Measurements from ENCODE around the gene PDE7B.
A peak's percentile ranks its signal among the peaks of the same experiment; 100 is the strongest.

PDE7B gene

GRCh38 chr6:135871296-135871695 is 19.8 kb downstream of the PDE7B start:
- peaks cover 38% of the 10 kb centered on the region for H3K4me1 ChIP-seq (ENCODE audit: control insufficient read depth, insufficient read depth, low read length)
- H3K4me2 ChIP-seq (ENCODE audit: low read length) = peak overlapping the region; percentile 15
- no peaks in the 10 kb centered on the region for H3K36me3 ChIP-seq (ENCODE audit: insufficient read depth, low read length)
- H3K9me3 ChIP-seq (replicated peaks; ENCODE audit: low read length) = no peaks in the 10 kb centered on the region
- no peaks in the 10 kb centered on the region for H3K27me3 ChIP-seq (ENCODE audit: control insufficient read depth, insufficient read depth, low read length)
- no peak overlapping the region for H3K9ac ChIP-seq (ENCODE audit: low read depth, low read length)
- no peak overlapping the region for H3K4me3 ChIP-seq (ENCODE audit: low read length)

GRCh38 chr6:135871878-135872277 is 20.4 kb downstream of the PDE7B start:
- peaks cover 38% of the 10 kb centered on the region for H3K4me1 ChIP-seq (ENCODE audit: control insufficient read depth, insufficient read depth, low read length)
- H3K9ac ChIP-seq (ENCODE audit: low read depth, low read length) = no peak overlapping the region
- no peaks in the 10 kb centered on the region for H3K27me3 ChIP-seq (ENCODE audit: control insufficient read depth, insufficient read depth, low read length)
- H3K36me3 ChIP-seq (ENCODE audit: insufficient read depth, low read length) = no peaks in the 10 kb centered on the region
- no peak overlapping the region for H3K4me3 ChIP-seq (ENCODE audit: low read length)
- peak overlapping the region; percentile 15 for H3K4me2 ChIP-seq (ENCODE audit: low read length)
- H3K9me3 ChIP-seq (replicated peaks; ENCODE audit: low read length) = no peaks in the 10 kb centered on the region

- no peaks in the 10 kb centered on the region for H3K36me3 ChIP-seq (ENCODE audit: insufficient read depth, low read length)
- no peak overlapping the region for H3K4me2 ChIP-seq (ENCODE audit: low read length)
- H3K9ac ChIP-seq (ENCODE audit: low read depth, low read length) = no peak overlapping the region
- no peak overlapping the region for H3K4me3 ChIP-seq (ENCODE audit: low read length)
- H3K9me3 ChIP-seq (replicated peaks; ENCODE audit: low read length) = no peaks in the 10 kb centered on the region
- peaks cover 41% of the 10 kb centered on the region for H3K4me1 ChIP-seq (ENCODE audit: control insufficient read depth, insufficient read depth, low read length)
- no peaks in the 10 kb centered on the region for H3K27me3 ChIP-seq (ENCODE audit: control insufficient read depth, insufficient read depth, low read length)
These were observed 23.9 kb downstream of the PDE7B start for GRCh38 chr6:135875446-135875845.

- Histone ChIP-seq H3K4me2 (ENCODE audit: low read length) (no peak overlapping the region), H3K36me3 (ENCODE audit: insufficient read depth, low read length) (no peaks in the 10 kb centered on the region), H3K4me3 (ENCODE audit: low read length) (no peak overlapping the region), H3K9ac (ENCODE audit: low read depth, low read length) (no peak overlapping the region), H3K4me1 (ENCODE audit: control insufficient read depth, insufficient read depth, low read length) (peaks cover 41% of the 10 kb centered on the region), H3K9me3 (replicated peaks; ENCODE audit: low read length) (no peaks in the 10 kb centered on the region), H3K27me3 (ENCODE audit: control insufficient read depth, insufficient read depth, low read length) (no peaks in the 10 kb centered on the region)
These were observed 24.6 kb downstream of the PDE7B start for GRCh38 chr6:135876058-135876457.

- Histone ChIP-seq H3K9ac (ENCODE audit: low read depth, low read length) (no peak overlapping the region), H3K9me3 (replicated peaks; ENCODE audit: low read length) (no peaks in the 10 kb centered on the region), H3K27me3 (ENCODE audit: control insufficient read depth, insufficient read depth, low read length) (no peaks in the 10 kb centered on the region), H3K4me3 (ENCODE audit: low read length) (no peak overlapping the region), H3K36me3 (ENCODE audit: insufficient read depth, low read length) (no peaks in the 10 kb centered on the region), H3K4me2 (ENCODE audit: low read length) (no peak overlapping the region), H3K4me1 (ENCODE audit: control insufficient read depth, insufficient read depth, low read length) (peaks cover 27% of the 10 kb centered on the region)
These were observed 26.2 kb downstream of the PDE7B start for GRCh38 chr6:135877666-135878065.

GRCh38 chr6:135880066-135880972 is 28.8 kb downstream of the PDE7B start:
- Histone ChIP-seq H3K4me1 (ENCODE audit: control insufficient read depth, insufficient read depth, low read length) (peaks cover 33% of the 10 kb centered on the region), H3K9ac (ENCODE audit: low read depth, low read length) (peak overlapping the region; percentile 68), H3K4me2 (ENCODE audit: low read length) (peak overlapping the region; percentile 80), H3K4me3 (ENCODE audit: low read length) (peak overlapping the region; percentile 54), H3K9me3 (replicated peaks; ENCODE audit: low read length) (no peaks in the 10 kb centered on the region), H3K27me3 (ENCODE audit: control insufficient read depth, insufficient read depth, low read length) (no peaks in the 10 kb centered on the region), H3K36me3 (ENCODE audit: insufficient read depth, low read length) (no peaks in the 10 kb centered on the region)

GRCh38 chr6:135883045-135883444 is 31.5 kb downstream of the PDE7B start:
- Histone ChIP-seq H3K36me3 (ENCODE audit: insufficient read depth, low read length) (no peaks in the 10 kb centered on the region), H3K9ac (ENCODE audit: low read depth, low read length) (no peak overlapping the region), H3K4me2 (ENCODE audit: low read length) (no peak overlapping the region), H3K9me3 (replicated peaks; ENCODE audit: low read length) (no peaks in the 10 kb centered on the region), H3K4me1 (ENCODE audit: control insufficient read depth, insufficient read depth, low read length) (peaks cover 26% of the 10 kb centered on the region), H3K27me3 (ENCODE audit: control insufficient read depth, insufficient read depth, low read length) (no peaks in the 10 kb centered on the region), H3K4me3 (ENCODE audit: low read length) (no peak overlapping the region)

- no peaks in the 10 kb centered on the region for H3K9me3 ChIP-seq (replicated peaks; ENCODE audit: low read length)
- no peaks in the 10 kb centered on the region for H3K27me3 ChIP-seq (ENCODE audit: control insufficient read depth, insufficient read depth, low read length)
- no peak overlapping the region for H3K4me2 ChIP-seq (ENCODE audit: low read length)
These were observed 32.0 kb downstream of the PDE7B start for GRCh38 chr6:135883536-135883935.

GRCh38 chr6:135884136-135884535 is 32.6 kb downstream of the PDE7B start:
- H3K9me3 ChIP-seq (replicated peaks; ENCODE audit: low read length) = no peaks in the 10 kb centered on the region
- H3K27me3 ChIP-seq (ENCODE audit: control insufficient read depth, insufficient read depth, low read length) = no peaks in the 10 kb centered on the region
- no peak overlapping the region for H3K4me2 ChIP-seq (ENCODE audit: low read length)
- H3K9ac ChIP-seq (ENCODE audit: low read depth, low read length) = no peak overlapping the region
- no peak overlapping the region for H3K4me3 ChIP-seq (ENCODE audit: low read length)
- H3K36me3 ChIP-seq (ENCODE audit: insufficient read depth, low read length) = no peaks in the 10 kb centered on the region
- H3K4me1 ChIP-seq (ENCODE audit: control insufficient read depth, insufficient read depth, low read length) = peaks cover 25% of the 10 kb centered on the region

More at GRCh38 chr6:135883536-135883935, 32.0 kb downstream of the PDE7B start:
- Histone ChIP-seq H3K4me3 (ENCODE audit: low read length) (no peak overlapping the region), H3K4me1 (ENCODE audit: control insufficient read depth, insufficient read depth, low read length) (peaks cover 26% of the 10 kb centered on the region), H3K36me3 (ENCODE audit: insufficient read depth, low read length) (no peaks in the 10 kb centered on the region), H3K9ac (ENCODE audit: low read depth, low read length) (no peak overlapping the region)

GRCh38 chr6:135887069-135887468 is 35.6 kb downstream of the PDE7B start:
- Histone ChIP-seq H3K4me3 (ENCODE audit: low read length) (no peak overlapping the region), H3K4me1 (ENCODE audit: control insufficient read depth, insufficient read depth, low read length) (peaks cover 6% of the 10 kb centered on the region), H3K9me3 (replicated peaks; ENCODE audit: low read length) (no peaks in the 10 kb centered on the region), H3K4me2 (ENCODE audit: low read length) (no peak overlapping the region), H3K27me3 (ENCODE audit: control insufficient read depth, insufficient read depth, low read length) (no peaks in the 10 kb centered on the region), H3K9ac (ENCODE audit: low read depth, low read length) (no peak overlapping the region), H3K36me3 (ENCODE audit: insufficient read depth, low read length) (no peaks in the 10 kb centered on the region)

GRCh38 chr6:135888818-135889217 is 37.3 kb downstream of the PDE7B start:
- no peaks in the 10 kb centered on the region for H3K27me3 ChIP-seq (ENCODE audit: control insufficient read depth, insufficient read depth, low read length)
- no peak overlapping the region for H3K9ac ChIP-seq (ENCODE audit: low read depth, low read length)
- H3K9me3 ChIP-seq (replicated peaks; ENCODE audit: low read length) = no peaks in the 10 kb centered on the region
- no peak overlapping the region for H3K4me2 ChIP-seq (ENCODE audit: low read length)
- no peaks in the 10 kb centered on the region for H3K4me1 ChIP-seq (ENCODE audit: control insufficient read depth, insufficient read depth, low read length)
- no peaks in the 10 kb centered on the region for H3K36me3 ChIP-seq (ENCODE audit: insufficient read depth, low read length)
- H3K4me3 ChIP-seq (ENCODE audit: low read length) = no peak overlapping the region

- no peak overlapping the region for H3K4me3 ChIP-seq (ENCODE audit: low read length)
- no peaks in the 10 kb centered on the region for H3K4me1 ChIP-seq (ENCODE audit: control insufficient read depth, insufficient read depth, low read length)
- H3K9me3 ChIP-seq (replicated peaks; ENCODE audit: low read length) = no peaks in the 10 kb centered on the region
- no peak overlapping the region for H3K9ac ChIP-seq (ENCODE audit: low read depth, low read length)
- no peaks in the 10 kb centered on the region for H3K36me3 ChIP-seq (ENCODE audit: insufficient read depth, low read length)
- no peak overlapping the region for H3K4me2 ChIP-seq (ENCODE audit: low read length)
- no peaks in the 10 kb centered on the region for H3K27me3 ChIP-seq (ENCODE audit: control insufficient read depth, insufficient read depth, low read length)
These were observed 39.4 kb downstream of the PDE7B start for GRCh38 chr6:135890876-135891275.
